ENCODE measurements around the gene UBE2E2. TPM values are rescaled to one million over a fixed set of nuclear protein-coding genes. Genes with fewer than 3 reads are reported as not detected.

UBE2E2 gene
- total RNA-seq, 1 donor from 2014 or later = 85.2 TPM

- H3K27ac Mint-ChIP-seq (ENCODE audit: unreplicated experiment) = no peak overlapping the region
Measured at GRCh38 chr3:23166845-23167244, 36.3 kb upstream of the UBE2E2 start.

GRCh38 chr3:23169551-23169950 is 33.6 kb upstream of the UBE2E2 start:
- Mint-ChIP-seq H3K36me3 (ENCODE audit: low read depth) (no peaks in the 10 kb centered on the region), H3K4me3 (ENCODE audit: unreplicated experiment) (no peak overlapping the region), H3K9me3 (ENCODE audit: low read depth) (peaks cover 8% of the 10 kb centered on the region), H3K4me1 (ENCODE audit: low read depth) (no peaks in the 10 kb centered on the region), H3K27me3 (ENCODE audit: low read depth) (peaks cover 1% of the 10 kb centered on the region), H3K27ac (ENCODE audit: unreplicated experiment) (no peak overlapping the region)
- TF ChIP-seq, protein P1, sequence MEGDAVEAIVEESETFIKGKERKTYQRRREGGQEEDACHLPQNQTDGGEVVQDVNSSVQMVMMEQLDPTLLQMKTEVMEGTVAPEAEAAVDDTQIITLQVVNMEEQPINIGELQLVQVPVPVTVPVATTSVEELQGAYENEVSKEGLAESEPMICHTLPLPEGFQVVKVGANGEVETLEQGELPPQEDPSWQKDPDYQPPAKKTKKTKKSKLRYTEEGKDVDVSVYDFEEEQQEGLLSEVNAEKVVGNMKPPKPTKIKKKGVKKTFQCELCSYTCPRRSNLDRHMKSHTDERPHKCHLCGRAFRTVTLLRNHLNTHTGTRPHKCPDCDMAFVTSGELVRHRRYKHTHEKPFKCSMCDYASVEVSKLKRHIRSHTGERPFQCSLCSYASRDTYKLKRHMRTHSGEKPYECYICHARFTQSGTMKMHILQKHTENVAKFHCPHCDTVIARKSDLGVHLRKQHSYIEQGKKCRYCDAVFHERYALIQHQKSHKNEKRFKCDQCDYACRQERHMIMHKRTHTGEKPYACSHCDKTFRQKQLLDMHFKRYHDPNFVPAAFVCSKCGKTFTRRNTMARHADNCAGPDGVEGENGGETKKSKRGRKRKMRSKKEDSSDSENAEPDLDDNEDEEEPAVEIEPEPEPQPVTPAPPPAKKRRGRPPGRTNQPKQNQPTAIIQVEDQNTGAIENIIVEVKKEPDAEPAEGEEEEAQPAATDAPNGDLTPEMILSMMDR (IDR thresholded peaks at IDR 0.05) = no peak
- DNase-seq (ENCODE audit: low spot score) = no peak

More at GRCh38 chr3:23166845-23167244, 36.3 kb upstream of the UBE2E2 start:
- no peaks in the 10 kb centered on the region for H3K36me3 Mint-ChIP-seq (ENCODE audit: low read depth)
- TF ChIP-seq, protein P1 (IDR thresholded peaks at IDR 0.05) = no peak
- H3K4me3 Mint-ChIP-seq (ENCODE audit: unreplicated experiment) = no peak overlapping the region
- H3K9me3 Mint-ChIP-seq (ENCODE audit: low read depth) = peaks cover 8% of the 10 kb centered on the region
- no peak for DNase-seq (ENCODE audit: low spot score)
- peaks cover 2% of the 10 kb centered on the region for H3K4me1 Mint-ChIP-seq (ENCODE audit: low read depth)
- H3K27me3 Mint-ChIP-seq (ENCODE audit: low read depth) = no peaks in the 10 kb centered on the region

GRCh38 chr3:23170291-23170690 is 32.8 kb upstream of the UBE2E2 start:
- peaks cover 4% of the 10 kb centered on the region for H3K27me3 Mint-ChIP-seq (ENCODE audit: low read depth)
- DNase-seq (ENCODE audit: low spot score) = no peak
- no peak overlapping the region for H3K27ac Mint-ChIP-seq (ENCODE audit: unreplicated experiment)
- H3K4me1 Mint-ChIP-seq (ENCODE audit: low read depth) = no peaks in the 10 kb centered on the region
- TF ChIP-seq, protein P1 (IDR thresholded peaks at IDR 0.05) = no peak
- peaks cover 8% of the 10 kb centered on the region for H3K9me3 Mint-ChIP-seq (ENCODE audit: low read depth)
- H3K36me3 Mint-ChIP-seq (ENCODE audit: low read depth) = no peaks in the 10 kb centered on the region
- no peak overlapping the region for H3K4me3 Mint-ChIP-seq (ENCODE audit: unreplicated experiment)

DNA sequence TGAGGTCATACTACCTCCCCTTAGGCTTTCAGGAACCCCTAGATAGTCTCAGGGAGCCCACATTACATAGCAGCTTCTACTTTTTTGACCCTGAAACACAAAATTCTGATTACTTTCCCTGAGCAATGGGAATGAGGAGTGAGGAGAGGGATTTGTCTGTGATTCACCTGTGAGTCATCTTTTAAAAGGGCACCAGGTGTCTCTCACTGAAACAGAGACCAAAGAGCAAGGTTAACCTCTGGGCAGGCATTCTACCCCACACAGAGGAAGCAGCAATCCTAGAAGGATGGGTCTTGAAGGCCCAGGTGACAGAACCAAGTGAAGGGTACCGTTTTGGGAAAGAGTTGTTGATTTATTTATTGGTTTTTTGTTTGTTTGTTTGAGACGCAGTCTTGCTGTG is 31.1 kb upstream of the UBE2E2 start:
- H3K36me3 Mint-ChIP-seq (ENCODE audit: low read depth) = no peaks in the 10 kb centered on the region
- no peak for DNase-seq (ENCODE audit: low spot score)
- H3K27me3 Mint-ChIP-seq (ENCODE audit: low read depth) = peaks cover 7% of the 10 kb centered on the region
- no peaks in the 10 kb centered on the region for H3K4me1 Mint-ChIP-seq (ENCODE audit: low read depth)
- no peak overlapping the region for H3K27ac Mint-ChIP-seq (ENCODE audit: unreplicated experiment)
- H3K4me3 Mint-ChIP-seq (ENCODE audit: unreplicated experiment) = no peak overlapping the region
- peaks cover 8% of the 10 kb centered on the region for H3K9me3 Mint-ChIP-seq (ENCODE audit: low read depth)
- TF ChIP-seq, protein P1 (IDR thresholded peaks at IDR 0.05) = no peak

DNA sequence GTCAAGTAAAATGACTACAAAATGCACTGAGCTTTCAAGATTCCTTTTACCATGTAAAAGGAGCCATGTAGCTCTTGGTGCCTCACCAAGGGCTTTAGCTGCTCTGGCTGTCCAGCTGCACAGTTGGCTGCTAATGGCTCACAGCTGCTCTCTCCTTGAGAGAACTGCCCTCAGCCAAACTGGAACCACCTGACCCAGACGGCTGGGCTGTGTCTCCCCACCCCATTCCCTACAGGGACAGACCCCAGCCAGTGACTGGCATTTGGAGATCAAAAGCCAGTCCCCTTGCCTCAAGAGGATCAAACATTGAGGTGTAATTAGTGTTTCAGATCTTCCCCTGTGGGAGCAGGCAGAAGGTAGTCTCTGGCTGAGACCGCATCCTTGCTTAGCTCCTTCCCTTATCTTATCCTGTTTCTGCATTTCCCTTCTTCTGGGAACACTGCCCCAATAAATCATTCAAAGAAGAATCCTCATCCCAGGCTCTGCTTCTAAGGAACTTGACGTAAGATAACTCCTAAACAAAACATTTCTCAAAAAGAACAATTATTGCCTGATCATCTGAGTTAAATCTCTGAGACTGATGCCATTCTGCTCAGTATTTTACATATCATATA is 28.6 kb upstream of the UBE2E2 start:
- no peak for DNase-seq (ENCODE audit: low spot score)
- Mint-ChIP-seq H3K27ac (ENCODE audit: unreplicated experiment) (no peak overlapping the region), H3K36me3 (ENCODE audit: low read depth) (peaks cover 3% of the 10 kb centered on the region), H3K27me3 (ENCODE audit: low read depth) (peaks cover 7% of the 10 kb centered on the region), H3K4me3 (ENCODE audit: unreplicated experiment) (no peak overlapping the region), H3K9me3 (ENCODE audit: low read depth) (peaks cover 12% of the 10 kb centered on the region), H3K4me1 (ENCODE audit: low read depth) (no peaks in the 10 kb centered on the region)
- TF ChIP-seq, protein P1 (IDR thresholded peaks at IDR 0.05) = no peak

All from chondrocyte (in vitro differentiated cells).